CD14-positive monocyte (primary cell): Measurements from ENCODE around the gene PPP2R2C. TPM values are rescaled to one million over a fixed set of nuclear protein-coding genes. Genes with fewer than 3 reads are reported as not detected.

ENCODE experiments used
- DNase-seq, 3 donors: peaks; one replicate each; pipeline ENCODE4 v3.0.0-alpha.2; 2011 to 2022
- H2AFZ ChIP-seq: 2 replicates; pipeline ENCODE4 v1.6.0; 2012; ENCODE audit warnings: mild to moderate bottlenecking, low read depth, low read length, inconsistent platforms; ENCODE audit not compliant: insufficient read depth, poor library complexity, severe bottlenecking
- H3K27ac ChIP-seq, 2 donors: 1 replicate in 1 of 2; 2 replicates in 1 of 2; pipeline ENCODE4 v1.5.1; 2012 to 2013; ENCODE audit warnings: low read length in 2 of 2, control low read depth in 1 of 2, inconsistent platforms in 1 of 2, low read depth in 1 of 2, mild to moderate bottlenecking in 1 of 2
- H3K27me3 ChIP-seq, 2 donors: one replicate each; pipeline versions ENCODE4 v1.6.0 to v1.6.1; 2011 to 2013; ENCODE audit warnings: low read length in 2 of 2; ENCODE audit not compliant: control insufficient read depth in 2 of 2, insufficient read depth in 2 of 2
- H3K36me3 ChIP-seq, 2 donors: replicated peaks in 1 of 2; 1 replicate in 1 of 2; 2 replicates in 1 of 2; pipeline versions ENCODE4 v1.5.1 to v1.6.1; 2012 to 2013; ENCODE audit warnings: low read length in 2 of 2, control low read depth in 1 of 2, inconsistent platforms in 1 of 2, mild to moderate bottlenecking in 1 of 2; ENCODE audit not compliant: insufficient read depth in 2 of 2, control insufficient read depth in 1 of 2
- H3K4me1 ChIP-seq, 2 donors: 1 replicate in 1 of 2; 2 replicates in 1 of 2; pipeline versions ENCODE4 v1.5.1 to v1.6.1; 2012 to 2013; ENCODE audit warnings: low read length in 2 of 2, control low read depth in 1 of 2, inconsistent platforms in 1 of 2, mild to moderate bottlenecking in 1 of 2, moderate library complexity in 1 of 2; ENCODE audit not compliant: insufficient read depth in 2 of 2, control insufficient read depth in 1 of 2
- H3K4me2 ChIP-seq: replicated peaks from 2 replicates; pipeline ENCODE3; 2012; ENCODE audit warnings: low read length, moderate library complexity, mild to moderate bottlenecking; ENCODE audit not compliant: poor library complexity, severe bottlenecking; ENCODE audit errors: extremely low read depth
- H3K4me3 ChIP-seq, 3 experiments: fragments of 200-600 bp in 1 of 3; sonication (generic) in 1 of 3; replicated peaks in 1 of 3; 1 replicate in 2 of 3; 2 replicates in 1 of 3; pipeline ENCODE4 v1.5.1; 2011 to 2013; ENCODE audit warnings: low read length in 3 of 3, mild to moderate bottlenecking in 3 of 3, control low read depth in 2 of 3, low read depth in 2 of 3, inconsistent platforms in 1 of 3, moderate library complexity in 1 of 3
- H3K79me2 ChIP-seq: 2 replicates; pipeline ENCODE4 v1.6.0; 2012; ENCODE audit warnings: mild to moderate bottlenecking, control low read depth, inconsistent platforms, low read length, moderate library complexity; ENCODE audit not compliant: insufficient read depth
- H3K9ac ChIP-seq: 2 replicates; pipeline ENCODE4 v1.6.0; 2017; ENCODE audit warnings: low read length, mild to moderate bottlenecking; ENCODE audit not compliant: insufficient read depth, poor library complexity, severe bottlenecking
- H3K9me3 ChIP-seq, 2 donors: replicated peaks in 1 of 2; 1 replicate in 1 of 2; 2 replicates in 1 of 2; pipeline versions ENCODE4 v1.5.1 to v1.6.1; 2012 to 2013; ENCODE audit warnings: low read length in 2 of 2, control low read depth in 1 of 2; ENCODE audit not compliant: control insufficient read depth in 1 of 2, insufficient read depth in 1 of 2
- H4K20me1 ChIP-seq: 2 replicates; pipeline ENCODE4 v1.6.0; 2012; ENCODE audit warnings: mild to moderate bottlenecking, low read length, control low read depth, moderate library complexity; ENCODE audit not compliant: insufficient read depth
- H3K27ac Mint-ChIP-seq, 7 donors: one replicate each; pipeline ENCODE4 v1.8.0; 2020; ENCODE audit warnings: mild to moderate bottlenecking in 7 of 7, mixed read lengths in 7 of 7, moderate library complexity in 6 of 7, inconsistent platforms in 2 of 7
- H3K27me3 Mint-ChIP-seq, 3 donors: one replicate each; pipeline ENCODE4 v1.8.0; 2021 to 2022; ENCODE audit warnings: low read depth in 3 of 3, mild to moderate bottlenecking in 3 of 3, mixed read lengths in 3 of 3, moderate library complexity in 3 of 3, inconsistent platforms in 1 of 3
- H3K36me3 Mint-ChIP-seq, 2 donors: one replicate each; pipeline ENCODE4 v1.8.0; 2020; ENCODE audit warnings: mixed read lengths in 2 of 2, inconsistent platforms in 1 of 2, mild to moderate bottlenecking in 1 of 2
- H3K4me1 Mint-ChIP-seq: one replicate; pipeline ENCODE4 v1.8.0; 2020; ENCODE audit warnings: mild to moderate bottlenecking, mixed read lengths
- H3K4me3 Mint-ChIP-seq, 2 donors: one replicate each; pipeline ENCODE4 v1.8.0; 2020; ENCODE audit warnings: mild to moderate bottlenecking in 2 of 2, mixed read lengths in 2 of 2, moderate library complexity in 1 of 2
- H3K9me3 Mint-ChIP-seq, 7 donors: one replicate each; pipeline ENCODE4 v1.8.0; 2020 to 2022; ENCODE audit warnings: mixed read lengths in 7 of 7, mild to moderate bottlenecking in 6 of 7, moderate library complexity in 6 of 7, inconsistent platforms in 2 of 7
- WGBS: methylation state at CpG from one replicate; pipeline ENCODE4 v1.1.5; 2013; ENCODE audit warnings: missing lambda C conversion rate; ENCODE audit not compliant: insufficient coverage; 5-methylcytosine and 5-hydroxymethylcytosine counted together
- intact Hi-C, 2 donors: fragments of 100-400 bp; cut with micrococcal nuclease; formaldehyde crosslinking; loops; one replicate each; pipeline versions ENCODE4 v1.15.0 to v1.15.1; 2023
- polyA plus RNA-seq, 3 donors: library from polyadenylated mRNA; depleted of rRNA in 1 of 3; unstranded in 2 of 3; stranded (reverse) in 1 of 3; fragments of 300-500 nt in 2 of 3; fragments of >200 nt in 1 of 3; fragmentation: Illumina TruSeq in 2 of 3; gene quantifications; 1 replicate in 2 of 3; 2 replicates in 1 of 3; pipeline ENCODE4 v1.2.3, GENCODE V29; 2012 to 2021
- TF ChIP-seq, protein P1 (sequence below): fragments of 200-600 bp; IDR thresholded peaks from one replicate; pipeline ENCODE4 v1.8.0; 2022; ENCODE audit warnings: antibody characterized with exemption, mild to moderate bottlenecking

The PPP2R2C gene
- polyA plus RNA-seq, 3 donors, result not detected

DNA sequence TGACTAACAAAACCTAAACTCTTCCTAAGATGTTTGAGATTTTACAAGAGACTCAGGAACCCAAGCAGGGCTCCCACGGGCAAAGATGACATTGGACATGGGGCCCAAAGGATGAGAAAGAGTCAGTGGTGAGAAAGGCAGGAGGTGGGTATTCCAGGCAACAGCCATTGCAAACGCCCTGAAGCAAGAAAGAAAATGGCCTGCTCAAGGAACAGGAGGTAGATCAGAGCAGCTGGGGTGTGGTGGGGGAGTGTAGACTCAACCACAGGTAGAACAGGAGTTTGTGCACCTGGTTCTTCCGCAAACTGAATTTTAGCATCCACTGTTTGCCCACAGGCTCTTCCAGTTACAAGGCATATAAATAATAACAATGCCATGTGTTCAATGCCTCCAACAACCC is 3.3 kb downstream of the PPP2R2C start:
- Histone ChIP-seq H2AFZ (no peak overlapping the region), H4K20me1 (no peaks in the 10 kb centered on the region), H3K36me3 (no peaks in the 10 kb centered on the region), H3K4me3 (no peak overlapping the region), H3K9me3 (peaks cover 0 to 4% of the 10 kb centered on the region in 2 donors), H3K27ac (no peak overlapping the region), H3K79me2 (no peaks in the 10 kb centered on the region), H3K4me2 (no peak overlapping the region), H3K27me3 (peaks cover 13 to 45% of the 10 kb centered on the region in 2 donors), H3K9ac (no peak overlapping the region), H3K4me1 (no peaks in the 10 kb centered on the region)
- peaks cover 2% of the 10 kb centered on the region for H3K4me1 Mint-ChIP-seq
- intact Hi-C loops, result no loop called here
- H3K4me3 Mint-ChIP-seq, result peak overlapping the region in 1 of 2 donors; percentile 49
- no peak overlapping the region for H3K27ac Mint-ChIP-seq
- DNase-seq, result no peak
- TF ChIP-seq, protein P1, sequence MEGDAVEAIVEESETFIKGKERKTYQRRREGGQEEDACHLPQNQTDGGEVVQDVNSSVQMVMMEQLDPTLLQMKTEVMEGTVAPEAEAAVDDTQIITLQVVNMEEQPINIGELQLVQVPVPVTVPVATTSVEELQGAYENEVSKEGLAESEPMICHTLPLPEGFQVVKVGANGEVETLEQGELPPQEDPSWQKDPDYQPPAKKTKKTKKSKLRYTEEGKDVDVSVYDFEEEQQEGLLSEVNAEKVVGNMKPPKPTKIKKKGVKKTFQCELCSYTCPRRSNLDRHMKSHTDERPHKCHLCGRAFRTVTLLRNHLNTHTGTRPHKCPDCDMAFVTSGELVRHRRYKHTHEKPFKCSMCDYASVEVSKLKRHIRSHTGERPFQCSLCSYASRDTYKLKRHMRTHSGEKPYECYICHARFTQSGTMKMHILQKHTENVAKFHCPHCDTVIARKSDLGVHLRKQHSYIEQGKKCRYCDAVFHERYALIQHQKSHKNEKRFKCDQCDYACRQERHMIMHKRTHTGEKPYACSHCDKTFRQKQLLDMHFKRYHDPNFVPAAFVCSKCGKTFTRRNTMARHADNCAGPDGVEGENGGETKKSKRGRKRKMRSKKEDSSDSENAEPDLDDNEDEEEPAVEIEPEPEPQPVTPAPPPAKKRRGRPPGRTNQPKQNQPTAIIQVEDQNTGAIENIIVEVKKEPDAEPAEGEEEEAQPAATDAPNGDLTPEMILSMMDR, result no peak
- 80% methylated on average over 1 of the region's 3 CpGs for WGBS
- H3K27me3 Mint-ChIP-seq, result peaks cover 45 to 59% (median 49%) of the 10 kb centered on the region in 3 donors
- H3K36me3 Mint-ChIP-seq, result peaks cover 0 to 2% of the 10 kb centered on the region in 2 donors
- peaks cover 0 to 6% (median 0%) of the 10 kb centered on the region in 7 donors for H3K9me3 Mint-ChIP-seq

DNA sequence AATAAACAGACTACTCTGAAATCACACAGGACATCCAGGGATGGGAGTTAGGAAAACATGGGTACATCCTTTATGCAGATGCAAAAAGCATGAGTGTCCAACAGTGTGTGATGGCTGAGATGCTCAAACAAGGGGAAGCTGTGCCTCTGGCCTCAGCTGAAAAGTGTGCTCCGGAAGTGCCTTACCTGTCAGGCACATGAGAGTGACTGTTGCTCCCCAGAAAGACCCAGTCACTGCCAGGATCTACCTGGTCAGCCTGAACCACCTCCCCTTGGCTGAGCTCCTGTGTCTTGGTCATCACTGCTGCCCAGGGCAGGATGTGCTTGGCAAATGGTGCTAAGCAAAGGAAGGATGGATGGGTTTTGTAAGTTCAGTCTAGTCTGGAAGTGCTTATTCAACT is 4.0 kb downstream of the PPP2R2C start:
- H3K27ac ChIP-seq, result no peak overlapping the region
- no peak overlapping the region for H3K4me3 Mint-ChIP-seq
- DNase-seq, result no peak
- H3K27me3 ChIP-seq, result peaks cover 13 to 40% of the 10 kb centered on the region in 2 donors
- peaks cover 0 to 4% of the 10 kb centered on the region in 2 donors for H3K9me3 ChIP-seq
- 86% methylated on average over 1 of the region's 1 CpG for WGBS
- peaks cover 0 to 2% of the 10 kb centered on the region in 2 donors for H3K36me3 Mint-ChIP-seq
- H3K4me1 ChIP-seq, result no peaks in the 10 kb centered on the region
- no peak overlapping the region for H3K4me2 ChIP-seq
- TF ChIP-seq, protein P1, result no peak
- H3K27ac Mint-ChIP-seq, result no peak overlapping the region
- H3K79me2 ChIP-seq, result no peaks in the 10 kb centered on the region
- no peaks in the 10 kb centered on the region for H3K36me3 ChIP-seq
- peaks cover 40 to 53% (median 42%) of the 10 kb centered on the region in 3 donors for H3K27me3 Mint-ChIP-seq
- H3K9me3 Mint-ChIP-seq, result peaks cover 0 to 6% (median 0%) of the 10 kb centered on the region in 7 donors
- H3K9ac ChIP-seq, result no peak overlapping the region
- peaks cover 2% of the 10 kb centered on the region for H3K4me1 Mint-ChIP-seq
- H3K4me3 ChIP-seq, result no peak overlapping the region
- H2AFZ ChIP-seq, result no peak overlapping the region
- no peaks in the 10 kb centered on the region for H4K20me1 ChIP-seq
- intact Hi-C loops, result no loop called here
